Inflammatory macrophage treated with lipopolysaccharide for 1 hour (primary cell): ENCODE measurements around the gene TEX19.

Source experiments
- DNase-seq, 2 donors: peaks; one replicate each; pipeline ENCODE4 v3.0.0-alpha.2; 2020 to 2022

TEX19 gene

DNA sequence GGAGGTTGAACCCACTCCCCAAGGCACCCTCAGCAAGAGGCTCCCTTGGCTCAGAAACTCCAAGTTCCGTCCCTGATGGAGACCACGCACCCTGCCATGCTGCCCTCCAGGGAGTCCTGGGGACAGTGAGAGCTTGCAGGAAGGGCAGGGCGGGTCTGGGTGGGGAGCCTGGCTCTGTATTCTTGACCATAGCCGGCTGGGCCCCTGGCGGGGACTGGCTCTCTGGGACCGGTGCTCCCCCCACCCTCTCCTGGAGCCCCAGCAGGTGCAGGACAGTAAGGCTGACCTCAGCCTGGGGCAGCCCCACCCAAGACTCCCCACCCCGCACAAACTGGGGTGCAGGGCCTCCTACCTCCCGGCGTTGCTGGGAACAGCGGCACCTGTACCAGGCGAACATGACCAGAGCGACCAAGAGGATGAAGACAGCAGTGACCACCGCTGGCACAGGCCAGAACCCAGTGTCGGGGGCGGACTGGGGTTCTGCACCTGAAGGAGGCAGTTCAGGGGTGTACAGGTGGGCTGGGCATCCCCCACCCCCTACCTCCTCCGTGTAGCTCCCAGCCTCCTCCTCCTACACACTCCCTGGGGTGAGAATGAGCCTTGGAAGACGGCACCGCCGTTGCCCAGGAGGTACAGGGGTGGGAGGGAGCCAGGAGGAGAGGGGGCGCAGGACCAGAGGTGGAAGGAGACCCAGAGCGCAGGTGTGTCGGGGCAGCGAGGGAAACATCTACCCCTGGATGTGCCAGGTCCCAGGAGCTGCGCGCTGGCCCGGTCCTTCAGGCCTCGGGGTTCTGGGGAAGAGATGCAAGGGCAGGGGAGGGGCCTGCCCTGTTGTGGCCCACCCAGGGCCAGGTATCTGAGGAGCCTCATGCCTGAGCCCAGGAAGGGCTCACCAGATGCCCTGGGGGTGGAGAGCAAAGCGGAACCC, 36.3 kb upstream of the TEX19 start:
- DNase-seq, result no peak

DNA sequence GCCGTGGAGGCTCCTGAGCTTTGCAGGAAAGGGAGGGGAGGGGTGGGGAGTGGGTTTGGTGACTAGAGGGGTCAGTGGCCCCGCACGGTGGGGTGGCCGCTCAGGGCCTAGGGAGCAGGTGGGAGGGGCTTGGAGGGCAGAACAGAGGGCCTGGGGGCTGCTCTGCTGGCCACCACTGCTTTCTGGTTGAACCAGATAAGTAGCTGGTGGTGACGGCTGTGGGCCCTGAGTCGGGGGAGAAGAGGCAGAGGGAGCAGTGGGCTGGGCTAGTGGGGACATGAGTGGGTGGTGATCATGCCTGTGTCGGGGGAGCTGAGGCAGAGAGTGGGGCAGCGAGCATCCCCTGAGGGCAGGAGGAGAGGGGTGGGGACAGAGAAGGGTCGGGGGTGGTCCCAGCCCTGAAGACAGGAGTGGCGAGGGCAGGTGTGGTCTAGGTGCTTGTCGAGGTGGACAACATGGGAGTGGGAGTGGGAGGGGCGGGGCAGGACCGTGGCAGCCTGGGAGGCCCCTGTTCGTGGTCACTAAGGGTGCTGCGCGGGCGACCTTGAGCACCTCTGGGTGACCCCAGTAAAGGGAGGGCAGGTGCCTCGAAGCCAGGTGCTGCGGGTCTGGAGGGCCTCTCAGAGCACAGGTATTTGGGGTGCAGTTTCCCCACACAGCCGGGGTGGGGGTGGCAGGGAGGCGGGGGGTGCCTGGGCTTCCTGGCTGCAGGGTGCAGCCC, 35.4 kb upstream of the TEX19 start:
- no peak for DNase-seq

DNA sequence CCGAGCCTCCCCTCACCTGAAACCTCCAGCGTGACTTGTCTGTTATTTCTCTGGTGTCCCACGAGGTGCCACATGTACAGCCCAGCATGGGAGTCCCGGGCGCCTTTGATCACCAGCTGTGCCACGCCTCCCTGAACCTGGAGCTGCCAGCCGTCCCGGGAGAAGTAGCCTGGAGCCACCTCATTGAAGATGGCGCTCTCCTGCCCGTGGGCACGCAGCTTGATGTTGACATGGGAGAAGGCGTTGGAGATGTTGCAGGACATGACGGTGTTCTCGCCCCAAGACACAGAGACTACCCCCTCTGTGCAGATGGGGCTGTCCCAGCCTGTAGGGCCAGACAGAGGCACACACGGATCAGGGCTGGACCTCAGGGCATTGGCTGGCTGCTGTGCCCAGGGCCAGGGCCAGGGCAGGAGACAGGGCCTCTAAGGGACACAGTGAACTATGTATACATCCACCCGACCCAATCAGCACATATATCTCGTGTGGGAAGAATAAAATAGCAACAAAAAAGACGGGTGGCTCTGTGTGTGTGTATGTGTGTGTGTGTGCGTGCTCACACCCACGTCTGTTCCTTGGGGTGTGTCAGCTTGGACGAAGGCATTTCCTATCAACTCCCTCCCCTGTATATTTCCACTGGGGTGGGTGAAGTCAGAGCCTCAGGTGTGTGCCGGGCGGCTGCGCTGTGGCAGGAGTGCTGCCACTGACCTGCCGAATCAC, 34.3 kb upstream of the TEX19 start:
- no peak for DNase-seq

DNA sequence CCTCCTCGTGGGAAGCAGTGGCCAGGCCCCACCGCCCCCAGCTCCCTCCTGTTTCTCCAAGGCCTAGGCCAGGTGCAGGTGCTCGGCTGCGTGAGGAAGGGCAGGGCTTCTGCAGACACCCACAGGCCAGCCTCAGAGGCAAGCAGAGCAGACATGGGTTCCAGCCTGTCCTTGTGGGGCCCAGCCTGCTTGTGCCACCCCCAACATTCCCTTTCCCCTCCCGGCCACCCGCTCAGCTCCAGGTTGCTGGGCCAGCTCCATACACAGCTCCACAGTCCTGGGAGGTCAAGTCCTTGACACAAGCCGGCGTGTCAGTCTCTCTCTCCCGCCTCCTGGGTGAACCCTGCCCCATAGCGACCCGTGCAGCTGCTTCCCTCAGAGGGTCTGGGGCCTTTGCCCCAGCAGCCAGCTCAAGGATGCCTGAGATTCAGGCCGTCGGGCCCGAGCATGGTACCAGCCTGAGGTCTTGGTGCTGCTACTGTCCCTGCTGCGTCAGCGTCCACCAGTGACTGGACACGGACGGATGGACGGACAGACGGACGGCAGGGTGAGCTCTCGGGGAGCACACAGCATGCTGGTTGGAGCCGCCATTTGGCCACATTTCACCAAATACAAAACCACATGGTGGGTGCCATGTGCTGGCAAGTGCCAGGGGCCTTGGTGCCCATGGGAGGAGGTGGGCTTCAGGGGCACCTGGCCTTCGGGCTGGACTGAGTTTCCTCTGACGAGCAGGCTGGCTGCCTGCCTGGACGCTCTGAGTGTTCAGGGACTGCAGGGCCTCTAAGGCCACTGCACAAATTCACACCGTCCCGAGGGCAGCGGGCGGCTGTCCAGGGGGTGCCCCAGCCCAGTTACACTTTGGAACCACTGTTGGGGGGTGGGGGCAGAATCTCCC, 33.5 kb upstream of the TEX19 start:
- no peak for DNase-seq

DNA sequence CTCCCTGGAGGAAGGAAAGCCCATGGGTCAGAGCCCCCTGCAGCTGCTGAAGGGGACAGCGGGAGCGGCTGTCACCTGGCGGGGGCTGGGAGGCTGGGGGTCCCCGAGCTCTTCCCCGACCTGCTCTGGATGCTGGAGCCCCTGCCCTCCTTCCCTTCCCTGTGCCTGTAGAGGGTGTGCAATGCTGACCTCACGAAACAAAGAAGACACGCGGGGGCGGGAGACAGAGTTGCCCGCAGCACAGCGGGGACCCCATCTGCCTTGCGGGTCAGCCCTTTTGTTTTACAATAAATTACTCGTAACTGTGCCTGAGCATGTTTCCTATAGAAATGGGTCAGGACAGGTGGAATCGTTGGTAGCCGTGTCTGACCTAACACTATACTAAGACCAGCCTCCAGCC, 31.8 kb upstream of the TEX19 start:
- DNase-seq, result no peak

DNA sequence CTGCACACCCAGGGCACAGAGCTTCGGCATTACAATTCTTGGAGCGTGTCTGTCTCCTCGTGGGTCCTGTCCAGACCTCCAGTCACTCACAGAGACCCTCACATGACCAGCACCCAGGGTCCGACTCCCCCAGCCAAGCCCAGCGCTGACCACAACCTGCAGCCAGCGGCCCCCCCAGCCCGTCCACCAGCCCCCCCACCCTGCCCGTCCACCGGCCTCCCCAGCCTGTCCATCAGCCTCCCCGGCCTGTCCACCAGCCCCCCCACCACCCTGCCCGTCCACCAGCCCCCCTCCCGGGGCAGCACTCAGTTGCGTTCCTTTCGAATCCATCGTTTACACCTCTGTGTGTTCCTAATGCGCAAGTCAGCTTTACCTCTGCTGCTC, 31.3 kb upstream of the TEX19 start:
- DNase-seq, result no peak

DNA sequence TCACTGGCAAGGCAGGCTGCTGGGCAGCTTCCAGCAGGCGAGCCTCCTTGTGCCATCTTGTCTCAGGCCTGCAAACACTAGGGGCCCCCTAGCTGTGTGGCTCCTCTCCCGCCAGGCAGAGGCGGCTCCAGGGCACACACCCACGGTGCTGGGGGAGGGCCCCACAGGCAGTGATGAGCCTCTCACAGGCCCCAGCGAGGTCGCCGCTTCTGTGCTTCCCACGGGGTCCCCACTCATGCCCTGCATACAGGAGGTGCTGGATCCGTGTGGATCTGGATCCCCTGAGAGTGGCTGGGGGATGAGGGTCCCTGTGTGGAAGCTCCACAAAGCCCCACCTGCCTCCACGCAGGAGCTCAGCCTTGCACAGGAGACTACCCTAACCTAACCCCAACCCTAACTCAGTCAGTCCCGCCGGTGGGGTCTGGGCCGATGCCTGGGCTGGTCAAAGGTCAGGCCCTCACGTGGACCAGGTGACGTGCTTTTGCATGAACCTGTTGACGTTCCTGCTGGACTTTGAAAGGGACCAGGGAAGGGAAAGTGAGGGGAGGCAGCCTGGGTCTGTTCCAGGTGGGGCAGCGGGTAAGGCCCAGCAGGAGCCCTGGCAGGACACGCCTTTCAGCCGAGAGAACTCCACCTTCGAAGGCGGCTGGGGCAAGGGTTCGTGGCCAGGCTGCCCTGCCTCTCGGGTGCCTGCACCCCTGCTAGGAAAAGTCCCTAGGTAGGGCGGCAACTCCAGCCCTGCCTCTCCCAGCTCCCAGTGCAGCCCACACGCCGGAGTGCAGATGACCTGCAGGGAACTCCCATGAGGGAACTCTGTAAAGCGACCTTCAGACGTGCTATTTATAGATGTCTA, 30.7 kb upstream of the TEX19 start:
- no peak for DNase-seq

DNA sequence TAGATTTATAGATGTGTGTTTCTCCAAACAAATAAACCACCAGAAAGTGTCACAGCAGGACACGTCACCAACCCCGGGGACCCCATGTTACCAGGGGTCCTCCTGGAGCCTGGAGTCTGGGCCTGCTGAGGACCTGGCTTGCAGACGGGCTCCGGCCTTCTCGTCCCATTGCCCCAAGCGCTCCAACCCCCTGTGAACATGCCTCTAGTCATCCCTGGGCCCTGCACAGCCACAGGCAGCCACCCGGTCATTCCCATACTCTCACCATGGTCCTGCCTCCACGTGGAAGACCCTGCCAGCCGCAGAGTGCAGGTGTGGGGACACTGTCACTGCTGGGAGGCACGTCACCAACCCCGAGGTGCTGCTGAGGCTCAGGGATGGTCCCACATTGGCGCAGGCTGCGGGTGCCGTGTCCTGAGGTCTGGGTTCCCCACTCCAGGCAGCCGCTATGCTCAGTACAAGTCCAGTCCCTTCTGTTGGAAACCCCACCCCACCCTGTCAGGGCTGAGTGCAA, 30.0 kb upstream of the TEX19 start:
- DNase-seq, result no peak

DNA sequence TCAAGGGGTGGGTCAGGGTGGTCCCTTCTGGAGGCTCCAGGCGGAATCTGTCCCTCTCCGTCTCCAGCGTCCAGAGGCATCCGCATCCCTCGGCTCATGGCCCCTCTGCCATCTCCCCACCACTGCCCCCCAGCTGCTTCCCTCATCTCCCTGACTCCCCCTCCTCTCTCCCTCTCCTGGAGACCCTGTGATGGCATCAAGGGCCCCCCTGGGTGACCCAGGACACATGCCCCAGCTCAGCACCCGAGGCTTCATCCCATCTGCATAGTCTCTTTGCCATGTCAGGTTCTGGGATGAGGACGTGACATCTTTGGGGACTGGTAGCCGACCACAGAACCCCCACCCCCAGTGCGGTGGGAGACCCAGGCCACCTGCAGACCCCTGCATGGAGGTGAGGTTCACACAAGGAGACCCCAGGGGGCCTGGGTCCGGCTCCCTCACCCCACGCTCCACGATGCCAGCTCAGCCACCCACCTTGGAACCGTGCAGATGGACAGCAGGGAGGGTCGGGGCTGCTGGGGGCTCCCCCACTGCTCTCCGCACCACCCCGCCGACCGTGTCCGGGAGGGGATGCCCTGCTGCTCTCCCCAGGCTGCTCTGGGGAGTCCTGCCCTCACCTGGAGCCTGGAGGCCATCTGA, 29.2 kb upstream of the TEX19 start:
- no peak for DNase-seq

DNA sequence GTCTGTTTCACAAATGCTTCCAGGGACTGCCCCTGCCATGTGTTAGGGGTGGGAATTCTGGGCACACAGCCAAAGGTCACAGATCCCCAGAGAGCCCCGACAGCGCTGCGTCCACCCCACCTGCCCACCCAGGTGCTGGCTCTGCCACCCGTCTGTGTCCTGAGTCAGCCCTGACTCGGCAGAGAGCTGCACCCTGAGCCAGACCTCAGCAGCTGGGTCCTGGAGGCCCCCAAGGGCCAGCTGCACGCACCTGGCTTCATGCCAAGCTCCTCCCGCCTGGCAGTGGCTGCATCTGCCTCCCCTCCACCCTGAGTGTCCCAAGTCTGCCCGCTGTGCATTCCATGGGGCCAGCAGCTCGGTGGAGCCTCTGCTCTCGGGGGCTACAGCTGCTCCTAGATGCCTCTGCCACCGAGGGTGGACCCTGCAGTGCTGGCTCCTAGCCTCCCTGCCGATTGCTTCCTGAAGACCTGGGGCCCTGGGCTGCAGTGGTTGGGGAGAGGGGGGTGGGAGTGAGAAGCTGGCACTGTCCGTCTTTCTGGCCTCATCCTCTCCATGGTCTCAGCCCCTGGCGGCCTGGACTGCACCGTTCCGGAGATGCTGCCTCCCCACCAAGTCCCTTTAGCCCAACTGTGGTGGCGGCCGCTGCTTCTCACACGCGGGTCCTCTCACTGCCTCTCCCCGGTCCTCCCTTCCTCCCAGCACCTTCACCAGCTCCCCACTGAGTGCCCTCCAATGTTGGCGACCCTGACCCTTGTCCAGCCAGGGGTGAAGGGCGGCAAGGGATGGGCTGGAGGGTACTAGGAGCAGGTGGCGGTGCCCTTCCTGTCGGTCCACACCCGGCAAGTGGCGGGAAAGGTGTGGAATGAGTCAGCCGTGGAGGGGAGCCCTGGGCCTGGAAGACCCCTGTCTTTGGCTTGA, 28.5 kb upstream of the TEX19 start:
- DNase-seq, result no peak

DNA sequence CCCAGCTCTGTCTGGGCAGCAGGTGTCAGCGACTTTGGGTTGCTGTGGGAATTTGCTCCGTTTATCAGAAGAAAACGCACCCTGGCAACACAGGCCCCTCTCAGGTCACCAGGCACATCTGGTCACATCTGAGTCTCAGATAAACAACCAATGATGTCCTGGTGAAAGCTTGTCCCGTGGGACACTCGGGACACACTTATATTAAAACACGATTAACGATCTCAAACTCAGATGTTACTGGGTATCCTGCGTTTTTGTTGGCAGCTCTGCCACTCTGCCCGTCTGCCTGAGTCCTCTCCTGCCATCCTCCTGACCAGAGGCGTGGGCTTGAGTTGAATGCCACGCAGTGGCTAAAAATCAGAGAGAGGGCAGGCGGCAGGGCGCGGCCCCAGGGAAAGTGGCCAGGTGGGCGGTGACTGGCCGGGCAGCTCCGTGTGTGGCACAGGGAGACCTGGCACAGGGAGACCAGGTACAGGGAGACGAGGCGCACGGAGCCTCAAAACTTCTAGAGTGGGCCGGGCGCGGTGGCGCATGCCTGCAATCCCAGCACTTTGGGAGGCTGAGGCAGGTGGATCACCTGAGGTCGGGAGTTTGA, 27.6 kb upstream of the TEX19 start:
- DNase-seq, result no peak

DNA sequence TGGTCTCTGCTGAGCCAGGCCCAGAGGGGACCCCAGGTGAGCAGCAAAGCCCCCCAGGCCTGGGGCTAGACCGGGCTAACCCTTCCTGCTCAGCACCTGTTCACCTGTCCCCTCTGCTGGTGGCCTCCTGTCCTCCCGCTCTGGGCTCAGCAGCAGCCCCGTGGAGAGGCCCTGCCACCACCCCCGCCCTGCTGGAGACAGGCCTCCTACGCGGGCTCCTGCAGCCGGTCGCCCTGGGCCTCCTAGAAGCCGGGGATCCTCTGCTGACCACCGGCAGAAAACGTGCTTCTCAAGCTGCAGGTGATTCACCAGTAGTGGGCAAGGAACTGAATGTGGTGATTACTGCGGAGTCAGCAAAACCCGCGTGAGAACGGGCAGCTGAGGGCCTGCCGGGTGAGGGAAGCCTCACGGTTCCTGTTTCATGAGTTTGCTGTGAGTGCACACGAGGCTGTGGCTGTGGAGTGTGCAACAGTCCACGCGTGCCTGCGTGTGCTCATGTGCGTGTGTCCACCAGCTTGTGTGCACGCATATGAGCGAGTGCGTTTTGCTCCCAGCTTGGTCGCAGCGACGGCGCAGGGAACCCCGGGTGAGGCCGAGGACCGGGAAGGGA, 26.3 kb upstream of the TEX19 start:
- DNase-seq, result peak; percentile 51 to 59

DNA sequence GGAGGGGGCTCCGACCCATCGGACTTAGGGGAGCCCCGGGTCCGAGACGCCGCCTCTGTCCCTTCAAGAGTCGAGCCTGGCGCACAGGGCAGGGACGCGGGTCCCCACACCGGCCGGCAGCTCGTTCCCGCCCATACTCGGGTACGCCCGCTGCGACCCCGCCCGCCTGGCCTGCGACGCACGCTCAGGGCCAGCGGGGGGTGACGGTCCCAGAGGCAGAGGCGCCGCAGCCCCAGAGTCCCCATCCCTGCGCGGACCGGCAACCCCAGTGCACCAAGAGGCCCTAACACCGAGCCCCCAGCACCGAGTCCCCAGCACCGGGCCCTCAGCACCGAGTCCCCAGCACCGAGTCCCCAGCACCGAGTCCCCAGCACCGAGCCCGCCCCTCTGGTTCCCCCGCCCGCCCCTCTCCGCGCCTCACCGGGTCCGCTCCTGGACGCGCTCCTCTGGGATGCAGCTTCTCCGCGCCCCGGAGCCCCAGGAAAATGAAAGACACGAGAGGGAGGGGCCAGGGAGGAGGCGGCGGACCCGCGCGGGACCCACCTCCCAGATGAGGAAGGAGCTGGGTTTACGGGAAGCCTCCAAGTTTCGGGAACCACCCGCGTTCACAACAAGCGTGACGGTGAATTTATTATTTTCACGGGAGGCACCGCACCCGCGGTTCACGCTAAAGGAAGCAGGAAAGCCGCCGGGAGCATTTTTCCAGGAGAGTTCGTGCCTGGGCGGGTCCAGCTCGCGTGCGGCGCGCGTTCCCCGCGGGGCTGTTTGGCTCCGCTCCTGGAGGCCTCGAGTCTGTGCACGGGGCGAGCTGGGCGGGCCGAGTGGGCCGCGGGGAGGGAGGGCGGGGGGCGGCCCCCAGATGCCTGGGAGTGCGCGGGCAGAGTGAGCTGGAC, 25.5 kb upstream of the TEX19 start, which contains the start of gene SECTM1:
Gene SECTM1, minus strand, starts transcription at position 488 of the 893 bp plus-strand sequence. CDS start 6,526 bp downstream, outside the sequence.
- DNase-seq, result peak in 1 of 2 donors; percentile 22

DNA sequence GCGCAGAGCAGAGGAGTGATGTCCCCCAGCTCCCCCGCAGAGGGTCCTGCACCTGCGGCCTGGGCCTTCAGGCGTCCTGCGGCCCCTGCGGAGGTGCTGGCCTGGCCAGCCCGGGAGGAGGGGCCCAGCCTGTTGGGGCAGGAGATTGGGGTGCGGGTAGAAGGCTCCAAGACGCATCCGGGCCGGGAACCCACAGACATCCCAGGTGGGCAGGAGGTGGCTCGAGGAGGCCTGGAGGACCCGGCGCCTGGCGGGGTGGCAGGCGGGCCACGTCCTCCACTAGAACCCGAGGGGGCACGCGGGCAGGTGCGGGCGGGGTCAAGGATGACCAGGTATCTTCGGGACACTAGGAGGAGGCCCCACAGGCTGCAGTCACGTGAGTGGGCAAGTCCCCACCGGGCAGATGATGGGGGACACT, 24.8 kb upstream of the TEX19 start:
- DNase-seq, result no peak

DNA sequence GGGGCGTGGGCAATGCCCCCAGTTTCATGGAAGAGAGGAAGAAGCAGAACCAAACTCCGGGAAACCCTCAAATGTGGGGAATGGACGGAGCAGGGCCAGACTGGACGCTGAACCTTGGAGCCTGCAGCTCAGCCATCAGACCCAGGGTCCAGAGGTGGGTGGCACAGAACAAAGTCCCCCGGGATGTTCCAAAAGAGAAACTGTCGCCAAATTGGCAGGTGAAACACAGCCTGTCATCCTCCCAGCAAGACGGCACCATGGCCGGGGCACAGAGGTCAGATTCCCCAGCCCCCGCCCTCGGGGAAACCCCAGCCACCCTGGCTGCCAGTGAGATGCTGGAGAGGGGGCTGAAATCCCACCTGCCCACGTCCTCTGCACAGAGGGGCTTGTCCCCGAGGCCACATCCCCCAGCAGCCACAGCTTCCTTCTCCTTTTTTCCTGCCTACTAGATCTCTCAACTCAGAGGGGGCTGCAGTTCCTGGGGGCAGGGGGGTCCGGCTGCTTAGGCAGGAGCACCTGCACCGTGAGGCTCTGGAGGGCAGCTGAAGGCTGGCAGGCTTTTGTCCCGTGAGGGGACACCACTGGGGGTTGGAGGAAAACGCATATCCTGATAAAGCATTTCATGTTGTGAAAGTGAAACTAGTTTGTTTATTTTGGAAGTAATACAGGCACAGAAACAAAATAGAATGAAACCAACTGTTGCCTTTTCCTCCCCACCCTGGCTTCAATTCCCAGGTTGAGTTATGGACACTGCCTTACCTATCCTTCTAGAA, 24.2 kb upstream of the TEX19 start:
- DNase-seq, result peak in 1 of 2 donors; percentile 31

DNA sequence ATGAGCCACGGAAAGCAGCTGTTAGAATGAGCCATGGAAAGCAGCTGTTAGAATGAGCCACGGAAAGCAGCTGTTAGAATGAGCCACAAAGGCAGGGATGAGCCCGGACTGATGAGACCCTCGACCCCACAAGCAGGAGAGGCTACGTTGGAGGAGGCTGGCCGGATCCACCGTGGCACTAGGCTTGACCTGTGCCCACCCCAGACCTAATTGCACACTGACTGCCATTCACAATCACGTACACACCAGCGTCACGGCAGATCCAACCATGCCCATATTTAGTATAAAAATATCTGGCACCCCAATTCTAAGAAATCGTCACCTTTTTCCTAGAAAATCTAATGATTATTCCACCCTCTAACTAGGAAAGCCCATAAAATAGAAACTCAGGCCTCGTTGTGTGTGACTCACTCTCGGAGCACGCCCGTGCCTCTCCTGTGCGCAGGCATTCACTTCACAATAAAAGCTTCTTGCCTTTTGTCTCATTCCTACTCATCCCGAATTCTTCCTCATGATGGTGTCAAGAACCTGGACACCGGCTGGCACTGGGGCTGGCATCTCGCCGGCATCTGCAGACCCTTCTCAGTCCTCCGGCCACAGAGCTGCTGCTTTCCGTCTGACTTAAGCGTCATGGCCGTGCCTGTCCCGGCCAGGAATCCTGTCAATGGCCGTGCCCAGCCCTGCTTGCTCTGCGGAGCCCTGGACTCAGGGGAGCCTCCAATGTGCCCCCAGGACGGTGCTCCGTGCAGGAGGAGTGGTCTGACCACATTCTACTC, 20.0 kb upstream of the TEX19 start:
- DNase-seq, result no peak
